ENCODE measurements around the gene EXO1. TPM values are rescaled to one million over a fixed set of nuclear protein-coding genes. Genes with fewer than 3 reads are reported as not detected.
A peak's percentile ranks its signal among the peaks of the same experiment; 100 is the strongest.

Gene EXO1
- total and polyA plus RNA-seq, 2 experiments from 2014 or later: 6.2 TPM

- Histone ChIP-seq H4K20me1 (ENCODE audit: insufficient read depth) (no peaks in the 10 kb centered on the region), H3K36me3 (ENCODE audit: low read depth) (no peaks in the 10 kb centered on the region), H3K27ac (peak overlapping the region; percentile 75; the same call in 1 of the 2 replicates), H2AFZ (no peak overlapping the region), H3K4me3 (no peak overlapping the region), H3K4me2 (ENCODE audit: unreplicated experiment) (no peak overlapping the region), H3K9me3 (ENCODE audit: low read depth) (no peaks in the 10 kb centered on the region), H3K4me1 (ENCODE audit: insufficient read depth) (peaks cover 34% of the 10 kb centered on the region), H3K9ac (no peak overlapping the region), H3K27me3 (replicated peaks; ENCODE audit: insufficient read depth) (no peaks in the 10 kb centered on the region), H3K79me2 (ENCODE audit: insufficient read depth) (no peaks in the 10 kb centered on the region), H3F3A (ENCODE audit: insufficient read depth) (peaks cover 22% of the 10 kb centered on the region), H3K9me2 (ENCODE audit: insufficient read depth) (no peaks in the 10 kb centered on the region)
- 87 to 93% methylated on average over 5 of the region's 5 CpGs for WGBS, 2 experiments (ENCODE audit: low coverage in 1 of 2, low lambda C conversion rate in 2 of 2, missing lambda C conversion rate in 2 of 2)
- in situ Hi-C loops (cut with MboI): loop anchor here (10.0 kb wide), 2 partner anchors 223 to 303 kb away; partner anchors contain the start of gene KMO
- DNase-seq: no peak
- TF ChIP-seq EZH2 (IDR thresholded peaks at IDR 0.05; ENCODE audit: insufficient read depth, poor library complexity, severe bottlenecking) (no peak), EZH2phosphoT487 (IDR thresholded peaks at IDR 0.05; ENCODE audit: insufficient read depth, low read depth) (no peak)
These were observed 10.6 kb upstream of the EXO1 start for GRCh38 chr1:241837416-241837815.

GRCh38 chr1:241837901-241838300 is 10.1 kb upstream of the EXO1 start:
- H3K9ac ChIP-seq: no peak overlapping the region
- H2AFZ ChIP-seq: peak overlapping the region; percentile 2; the same call in 1 of the 2 replicates
- WGBS, 2 experiments (ENCODE audit: low coverage in 1 of 2, low lambda C conversion rate in 2 of 2, missing lambda C conversion rate in 2 of 2): 55 to 58% methylated on average over 4 of the region's 4 CpGs
- H3K4me3 ChIP-seq: peak overlapping the region; percentile 29; the same call in 1 of the 2 replicates
- H3K27ac ChIP-seq: peak overlapping the region; percentile 75
- H3K27me3 ChIP-seq (replicated peaks; ENCODE audit: insufficient read depth): no peaks in the 10 kb centered on the region
- in situ Hi-C loops (cut with MboI): loop anchor here (10.0 kb wide), 2 partner anchors 223 to 303 kb away; partner anchors contain the start of gene KMO
- peaks cover 27% of the 10 kb centered on the region for H3F3A ChIP-seq (ENCODE audit: insufficient read depth)
- H3K4me2 ChIP-seq (ENCODE audit: unreplicated experiment): peak overlapping the region; percentile 37
- H3K4me1 ChIP-seq (ENCODE audit: insufficient read depth): peaks cover 39% of the 10 kb centered on the region
- DNase-seq: peak; percentile 84
- no peaks in the 10 kb centered on the region for H3K9me2 ChIP-seq (ENCODE audit: insufficient read depth)
- H3K36me3 ChIP-seq (ENCODE audit: low read depth): no peaks in the 10 kb centered on the region
- H3K79me2 ChIP-seq (ENCODE audit: insufficient read depth): no peaks in the 10 kb centered on the region
- no peaks in the 10 kb centered on the region for H4K20me1 ChIP-seq (ENCODE audit: insufficient read depth)
- no peak for TF ChIP-seq EZH2phosphoT487 (IDR thresholded peaks at IDR 0.05; ENCODE audit: insufficient read depth, low read depth)
- no peak for TF ChIP-seq EZH2 (IDR thresholded peaks at IDR 0.05; ENCODE audit: insufficient read depth, poor library complexity, severe bottlenecking)
- no peaks in the 10 kb centered on the region for H3K9me3 ChIP-seq (ENCODE audit: low read depth)

GRCh38 chr1:241838897-241839296 is 9.1 kb upstream of the EXO1 start:
- peaks cover 28% of the 10 kb centered on the region for H3F3A ChIP-seq (ENCODE audit: insufficient read depth)
- no peak overlapping the region for H3K4me3 ChIP-seq
- H3K27me3 ChIP-seq (replicated peaks; ENCODE audit: insufficient read depth): no peaks in the 10 kb centered on the region
- H4K20me1 ChIP-seq (ENCODE audit: insufficient read depth): no peaks in the 10 kb centered on the region
- peak overlapping the region; percentile 75; the same call in 1 of the 2 replicates for H3K27ac ChIP-seq
- H2AFZ ChIP-seq: no peak overlapping the region
- no peak overlapping the region for H3K9ac ChIP-seq
- 94 to 99% methylated on average over 5 of the region's 5 CpGs for WGBS, 2 experiments (ENCODE audit: low coverage in 1 of 2, low lambda C conversion rate in 2 of 2, missing lambda C conversion rate in 2 of 2)
- H3K4me1 ChIP-seq (ENCODE audit: insufficient read depth): peaks cover 41% of the 10 kb centered on the region
- TF ChIP-seq EZH2phosphoT487 (IDR thresholded peaks at IDR 0.05; ENCODE audit: insufficient read depth, low read depth) (no peak), EZH2 (IDR thresholded peaks at IDR 0.05; ENCODE audit: insufficient read depth, poor library complexity, severe bottlenecking) (no peak)
- in situ Hi-C loops (cut with MboI): loop anchor here (10.0 kb wide), 2 partner anchors 224 to 304 kb away; partner anchors contain the start of gene KMO
- no peaks in the 10 kb centered on the region for H3K79me2 ChIP-seq (ENCODE audit: insufficient read depth)
- DNase-seq: peak; percentile 31
- H3K9me3 ChIP-seq (ENCODE audit: low read depth): no peaks in the 10 kb centered on the region
- no peaks in the 10 kb centered on the region for H3K9me2 ChIP-seq (ENCODE audit: insufficient read depth)
- H3K36me3 ChIP-seq (ENCODE audit: low read depth): no peaks in the 10 kb centered on the region
- no peak overlapping the region for H3K4me2 ChIP-seq (ENCODE audit: unreplicated experiment)

- Histone ChIP-seq H3F3A (ENCODE audit: insufficient read depth) (peaks cover 28% of the 10 kb centered on the region), H4K20me1 (ENCODE audit: insufficient read depth) (no peaks in the 10 kb centered on the region), H3K36me3 (ENCODE audit: low read depth) (no peaks in the 10 kb centered on the region), H3K9ac (no peak overlapping the region), H3K4me1 (ENCODE audit: insufficient read depth) (peaks cover 40% of the 10 kb centered on the region), H3K9me3 (ENCODE audit: low read depth) (no peaks in the 10 kb centered on the region), H3K27me3 (replicated peaks; ENCODE audit: insufficient read depth) (no peaks in the 10 kb centered on the region), H3K4me2 (ENCODE audit: unreplicated experiment) (no peak overlapping the region), H3K79me2 (ENCODE audit: insufficient read depth) (no peaks in the 10 kb centered on the region), H2AFZ (no peak overlapping the region), H3K9me2 (ENCODE audit: insufficient read depth) (no peaks in the 10 kb centered on the region), H3K4me3 (no peak overlapping the region), H3K27ac (no peak overlapping the region)
- 85 to 90% methylated on average over 6 of the region's 6 CpGs for WGBS, 2 experiments (ENCODE audit: low coverage in 1 of 2, low lambda C conversion rate in 2 of 2, missing lambda C conversion rate in 2 of 2)
- no peak for TF ChIP-seq EZH2phosphoT487 (IDR thresholded peaks at IDR 0.05; ENCODE audit: insufficient read depth, low read depth)
- TF ChIP-seq EZH2 (IDR thresholded peaks at IDR 0.05; ENCODE audit: insufficient read depth, poor library complexity, severe bottlenecking): no peak
- DNase-seq: no peak
- in situ Hi-C loops (cut with MboI): loop anchor here (10.0 kb wide), 2 partner anchors 225 to 305 kb away; partner anchors contain the start of gene KMO
These were observed 8.5 kb upstream of the EXO1 start for GRCh38 chr1:241839369-241839979.

Measured in GM23248 (cell line).